DMS153 (cell line): ENCODE data around the gene SRC.

Experiments
- DNase-seq: peaks from one replicate; lab custom pipeline; 2025; lab: John Stamatoyannopoulos, UW

Gene SRC

GRCh38 chr20:37382482-37383120, 36.7 kb downstream of the SRC start:
- DNase-seq: no peak

- DNase-seq: no peak
These were observed 37.5 kb downstream of the SRC start for GRCh38 chr20:37383229-37383989.

- no peak for DNase-seq
These were observed 38.8 kb downstream of the SRC start for GRCh38 chr20:37384683-37385174.

GRCh38 chr20:37385176-37385575, 39.2 kb downstream of the SRC start:
- no peak for DNase-seq

- DNase-seq: no peak
These were observed 39.9 kb downstream of the SRC start for GRCh38 chr20:37385659-37386504.

- DNase-seq: no peak
These were observed 40.7 kb downstream of the SRC start for GRCh38 chr20:37386505-37387251.

- no peak for DNase-seq
These were observed 41.8 kb downstream of the SRC start for GRCh38 chr20:37387519-37388269.

GRCh38 chr20:37388831-37389230, 42.9 kb downstream of the SRC start:
- no peak for DNase-seq

- no peak for DNase-seq
These were observed 43.4 kb downstream of the SRC start for GRCh38 chr20:37389241-37389747.

GRCh38 chr20:37389844-37390275, 43.9 kb downstream of the SRC start:
- DNase-seq: no peak

- DNase-seq: no peak
These were observed 44.6 kb downstream of the SRC start for GRCh38 chr20:37390503-37390890.

- DNase-seq: no peak
These were observed 45.1 kb downstream of the SRC start for GRCh38 chr20:37390891-37391525.

GRCh38 chr20:37392441-37393195, 46.7 kb downstream of the SRC start:
- no peak for DNase-seq

- no peak for DNase-seq
These were observed 47.4 kb downstream of the SRC start for GRCh38 chr20:37393196-37393862.

- no peak for DNase-seq
These were observed 48.1 kb downstream of the SRC start for GRCh38 chr20:37393863-37394542.

- peak; percentile 24 for DNase-seq
These were observed 48.8 kb downstream of the SRC start for GRCh38 chr20:37394543-37395409.

GRCh38 chr20:37395410-37395797, 49.5 kb downstream of the SRC start:
- DNase-seq: no peak
